HG03045 (cell line): ENCODE results near the gene SAXO2.
"Not testable (repeated sequence)": the region's sequence is repeated elsewhere in the genome, so short reads cannot be mapped to it uniquely, and the experiment has no call there.

Source experiments
- ATAC-seq: cut with Tn5 transposase; IDR thresholded peaks from one replicate; pipeline ENCODE4 v1.9.1; 2021; ENCODE audit warnings: mild to moderate bottlenecking, moderate library complexity; ENCODE audit not compliant: unreplicated experiment

The SAXO2 gene

GRCh38 chr15:82313446-82313845 is 50.8 kb downstream of the SAXO2 start:
- ATAC-seq = no peak

DNA sequence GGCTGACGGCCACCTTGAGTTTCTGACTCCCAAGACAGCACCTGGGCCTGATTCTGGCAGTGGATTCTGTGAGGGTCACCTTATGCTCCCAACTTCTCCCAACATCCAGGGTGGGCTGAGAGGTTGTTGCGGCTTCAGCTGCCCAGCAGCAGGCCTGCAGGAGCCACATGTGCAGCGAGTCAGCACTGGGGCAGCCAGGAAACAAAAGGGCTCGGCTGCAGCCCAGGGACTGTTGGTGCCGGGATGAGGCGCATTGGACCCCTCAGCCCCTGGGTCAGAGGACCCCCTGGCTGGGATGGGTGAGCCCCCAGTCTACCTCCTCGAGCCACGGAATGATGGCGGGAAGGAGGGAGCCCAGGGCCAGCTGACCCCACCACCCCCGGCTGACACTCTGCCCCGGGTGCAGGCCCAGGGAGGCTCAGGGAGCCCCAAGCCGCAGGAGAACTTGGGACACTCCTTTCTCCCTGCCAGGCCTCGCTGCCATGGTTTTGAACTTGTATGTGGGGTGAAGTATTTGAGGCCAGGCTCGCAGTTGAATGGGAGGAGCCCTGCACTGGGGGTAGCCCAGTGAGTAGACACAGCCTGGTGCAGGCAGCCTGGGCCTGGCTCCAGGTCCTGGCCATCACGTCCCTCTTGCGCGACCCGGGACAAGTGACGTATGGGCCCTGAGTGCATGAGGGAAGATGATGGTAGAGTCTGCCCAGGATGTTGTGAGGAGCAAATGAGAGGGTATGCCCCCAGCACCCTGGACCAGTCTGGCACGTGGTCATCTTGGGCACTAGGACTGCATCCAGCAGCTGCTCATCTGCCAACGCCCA is 51.5 kb downstream of the SAXO2 start:
- not testable (repeated sequence) for ATAC-seq

DNA sequence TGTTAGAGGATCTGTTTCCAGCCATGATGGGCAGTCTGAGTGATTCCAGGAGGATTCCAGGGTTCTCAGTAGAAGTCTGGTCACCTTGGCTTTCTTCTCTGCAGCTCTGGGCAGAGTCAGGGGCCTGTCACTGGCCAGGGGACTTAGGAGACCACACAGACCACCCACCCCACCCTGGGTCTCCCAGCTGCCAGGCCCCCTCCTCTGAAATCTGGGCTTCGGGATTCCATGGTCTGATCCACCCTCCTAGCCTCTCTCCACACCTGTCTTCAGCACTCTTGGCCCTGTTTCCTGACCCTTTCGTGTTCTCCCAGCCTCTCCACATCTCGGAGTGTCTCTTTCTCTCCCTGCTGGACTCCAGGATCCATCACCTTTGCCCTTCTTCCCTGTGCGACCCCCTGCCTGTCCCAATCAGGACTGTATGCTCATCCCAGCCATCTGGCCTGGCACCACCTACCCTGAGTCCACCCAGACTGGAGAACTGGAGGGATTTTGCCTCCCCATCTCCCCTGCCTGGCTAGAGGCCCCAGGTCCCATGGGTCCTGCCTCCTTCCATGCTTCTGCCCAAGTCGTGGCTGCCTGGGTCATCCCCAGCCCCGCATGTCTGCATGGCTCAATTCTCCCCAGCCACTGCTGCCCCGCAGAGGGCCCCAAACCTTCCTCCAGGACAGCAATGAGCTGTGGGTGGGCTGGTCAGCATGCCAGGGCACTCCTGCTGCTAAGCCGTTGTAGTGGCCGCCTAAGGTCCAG is 52.3 kb downstream of the SAXO2 start:
- no peak for ATAC-seq

GRCh38 chr15:82315519-82316246 is 53.1 kb downstream of the SAXO2 start:
- no peak for ATAC-seq

DNA sequence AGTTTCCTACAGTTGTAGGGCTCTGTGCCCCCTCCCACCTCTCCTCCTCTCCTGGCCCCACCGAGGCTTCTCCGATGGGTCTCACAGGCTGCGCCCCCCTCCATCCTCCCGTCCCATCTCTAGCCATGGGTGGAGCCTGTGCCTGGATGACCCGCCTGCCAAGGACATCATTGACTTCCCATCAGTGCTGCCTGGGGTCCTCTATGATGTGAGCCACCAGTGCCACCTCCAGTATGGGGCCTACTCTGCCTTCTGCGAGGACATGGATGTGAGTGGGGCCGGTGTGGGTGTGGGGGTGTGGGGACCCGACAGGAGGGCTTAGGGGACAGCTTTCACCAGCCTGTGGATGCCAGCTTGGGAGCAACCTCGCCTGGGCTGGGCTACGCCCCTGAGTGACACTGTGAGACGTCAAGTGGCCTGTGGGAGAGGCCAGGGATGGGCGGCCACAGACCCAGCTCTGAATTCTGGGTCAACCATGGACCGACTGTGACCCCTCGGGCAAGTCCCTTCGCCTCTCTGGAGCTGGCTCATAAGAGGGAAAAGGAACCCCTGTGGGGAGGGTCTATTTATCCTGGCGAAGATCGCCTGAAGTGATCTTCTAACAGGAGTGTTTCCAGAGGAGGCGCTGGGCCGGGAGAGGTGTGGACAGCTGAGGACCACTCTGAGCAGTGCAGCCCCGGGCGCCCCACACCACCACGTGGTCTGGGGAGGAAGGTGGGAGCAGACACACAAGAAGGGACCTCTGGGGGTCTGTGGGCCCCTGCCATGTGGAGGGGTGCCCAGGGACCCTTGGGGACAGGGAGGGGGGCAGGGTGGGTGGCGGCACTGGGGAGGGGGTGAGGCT is 53.9 kb downstream of the SAXO2 start:
- ATAC-seq = not testable (repeated sequence)

GRCh38 chr15:82317091-82317489 is 54.5 kb downstream of the SAXO2 start:
- ATAC-seq = no peak

GRCh38 chr15:82317516-82317915 is 54.9 kb downstream of the SAXO2 start:
- ATAC-seq = not testable (repeated sequence)

DNA sequence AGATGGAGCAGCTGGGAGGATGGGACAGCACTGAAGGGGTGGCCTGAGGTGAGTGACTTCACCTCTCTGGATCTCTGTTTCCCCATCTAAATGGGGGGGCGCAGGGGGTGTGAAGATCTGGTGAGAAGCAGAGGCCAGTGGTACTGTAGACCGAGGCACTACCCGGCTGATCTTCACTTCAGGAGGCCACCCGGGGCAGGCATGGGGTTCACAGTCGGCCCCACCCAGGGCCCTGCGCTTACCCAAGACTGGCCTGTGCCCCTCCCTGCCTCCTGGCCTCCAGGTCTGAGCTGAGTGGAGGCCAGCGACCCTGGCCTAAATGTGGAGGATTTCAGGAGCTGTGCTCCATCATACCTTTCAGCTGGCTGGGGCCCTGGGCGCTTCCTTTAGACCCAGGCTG is 55.7 kb downstream of the SAXO2 start:
- ATAC-seq = not testable (repeated sequence)

- ATAC-seq = not testable (repeated sequence)
Observed at GRCh38 chr15:82319522-82320278, 57.1 kb downstream of the SAXO2 start.

DNA sequence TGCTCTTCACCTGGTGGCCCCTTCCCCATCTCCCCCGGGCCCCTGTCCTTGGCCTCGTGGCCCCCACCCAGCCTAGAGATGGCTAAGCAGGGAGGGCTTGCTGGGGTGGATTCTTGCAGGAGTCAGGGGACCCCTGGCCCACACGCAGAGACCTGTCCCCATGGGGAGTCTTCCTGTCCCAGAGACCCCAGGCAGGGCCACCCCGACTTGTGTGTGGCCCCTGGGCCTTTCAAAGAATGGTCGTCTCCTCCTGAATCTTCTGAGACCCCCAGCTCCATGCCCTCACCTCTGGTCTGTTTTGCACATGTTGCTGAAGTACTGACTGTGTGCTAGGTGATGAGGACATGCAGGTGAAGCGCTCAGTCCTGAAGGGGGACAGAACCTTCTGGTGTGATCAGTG is 58.2 kb downstream of the SAXO2 start:
- ATAC-seq = not testable (repeated sequence)

DNA sequence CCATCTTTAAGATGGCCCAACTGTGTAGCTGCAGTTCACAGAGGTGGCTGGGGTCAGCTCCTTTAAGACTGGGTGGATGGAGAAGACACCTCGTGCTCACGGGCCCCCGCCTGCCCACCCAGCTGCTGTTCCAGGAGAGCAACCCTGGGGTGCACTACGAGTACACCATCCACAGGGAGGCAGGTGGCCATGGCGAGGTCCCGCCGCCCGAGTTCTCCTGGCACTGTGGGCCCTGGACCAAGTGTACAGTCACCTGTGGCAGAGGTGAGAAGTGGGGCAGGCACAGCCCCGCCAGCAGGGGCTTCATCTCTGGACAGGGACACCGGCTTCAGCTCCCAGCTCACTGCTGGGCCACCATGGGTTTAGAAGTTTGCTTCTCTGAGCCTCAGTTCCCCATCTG is 59.9 kb downstream of the SAXO2 start:
- not testable (repeated sequence) for ATAC-seq

GRCh38 chr15:82324831-82325230 is 62.2 kb downstream of the SAXO2 start:
- ATAC-seq = not testable (repeated sequence)

DNA sequence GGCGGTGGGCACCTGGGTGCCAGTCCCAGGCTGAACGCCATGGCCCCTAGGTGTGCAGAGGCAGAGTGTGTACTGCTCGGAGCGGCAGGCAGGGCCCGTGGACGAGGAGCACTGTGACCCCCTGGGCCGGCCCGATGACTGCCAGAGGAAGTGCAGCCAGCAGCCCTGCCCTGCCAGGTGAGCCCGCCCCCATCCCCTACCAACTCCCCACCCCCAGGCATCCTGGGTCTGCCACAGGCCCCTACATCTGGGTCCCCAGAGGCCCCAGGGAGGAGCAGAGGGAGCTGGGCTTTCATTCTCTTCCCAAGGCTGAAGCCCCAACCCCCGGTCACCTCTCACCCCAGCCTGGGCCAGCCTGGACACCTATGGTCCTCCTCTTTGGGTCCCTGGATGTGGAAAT is 63.0 kb downstream of the SAXO2 start:
- not testable (repeated sequence) for ATAC-seq

DNA sequence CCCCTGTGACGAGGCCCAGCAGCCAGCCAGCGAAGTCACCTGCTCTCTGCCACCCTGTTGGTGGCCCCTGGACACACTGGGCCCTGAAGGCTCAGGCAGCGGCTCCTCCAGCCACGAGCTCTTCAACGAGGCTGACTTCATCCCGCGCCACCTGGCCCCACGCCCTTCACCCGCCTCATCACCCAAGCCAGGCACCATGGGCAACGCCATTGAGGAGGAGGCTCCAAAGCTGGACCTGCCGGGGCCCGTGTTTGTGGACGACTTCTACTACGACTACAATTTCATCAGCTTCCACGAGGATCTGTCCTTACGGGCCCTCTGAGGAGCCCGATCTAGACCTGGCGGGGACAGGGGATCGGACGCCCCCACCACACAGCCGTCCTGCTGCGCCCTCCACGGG is 64.3 kb downstream of the SAXO2 start:
- ATAC-seq = not testable (repeated sequence)

DNA sequence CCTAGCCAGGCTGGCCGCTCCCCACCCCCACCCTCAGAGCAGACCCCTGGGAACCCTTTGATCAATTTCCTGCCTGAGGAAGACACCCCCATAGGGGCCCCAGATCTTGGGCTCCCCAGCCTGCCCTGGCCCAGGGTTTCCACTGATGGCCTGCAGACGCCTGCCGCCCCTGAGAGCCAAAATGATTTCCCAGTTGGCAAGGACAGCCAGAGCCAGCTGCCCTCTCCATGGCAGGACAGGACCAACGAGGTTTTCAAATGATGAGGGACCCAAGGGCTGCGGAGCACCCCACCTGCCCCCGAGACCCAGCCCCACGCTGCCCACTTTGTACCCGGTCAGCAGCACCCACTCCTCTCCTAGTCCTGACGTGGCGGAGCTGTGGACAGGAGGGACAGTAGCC is 64.8 kb downstream of the SAXO2 start:
- ATAC-seq = not testable (repeated sequence)

DNA sequence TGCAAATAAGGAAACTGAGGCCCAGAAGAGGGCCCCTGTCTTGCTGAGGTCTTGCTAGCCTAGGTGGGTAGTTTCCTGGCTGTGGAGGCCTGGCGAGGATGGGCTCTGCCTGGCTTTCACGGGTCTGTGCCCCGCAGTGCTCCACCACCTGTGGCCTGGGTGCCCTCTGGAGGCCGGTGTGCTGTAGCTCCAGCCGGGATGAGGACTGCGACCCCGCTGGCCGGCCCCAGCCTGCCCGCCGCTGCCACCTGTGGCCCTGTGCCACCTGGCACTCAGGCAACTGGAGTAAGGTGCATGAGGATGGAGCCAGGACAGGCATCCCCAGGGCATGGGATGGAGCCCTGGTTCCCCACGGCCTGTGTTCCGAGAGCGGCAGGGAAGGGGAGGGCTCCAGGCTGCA is 66.4 kb downstream of the SAXO2 start:
- ATAC-seq = not testable (repeated sequence)

- ATAC-seq = not testable (repeated sequence)
Observed at GRCh38 chr15:82330921-82331320, 68.3 kb downstream of the SAXO2 start.

GRCh38 chr15:82331576-82332304 is 69.1 kb downstream of the SAXO2 start:
- ATAC-seq = not testable (repeated sequence)
